Smooth muscle cell (in vitro differentiated cells): ENCODE results near the gene NOG. TPM values are rescaled to one million over a fixed set of nuclear protein-coding genes. Genes with fewer than 3 reads are reported as not detected.

Experiments
- DNase-seq: peaks from one replicate; lab custom pipeline; 2025; ENCODE audit not compliant: unreplicated experiment; lab: John Stamatoyannopoulos, UW
- H2AFZ ChIP-seq: fragments of 200-600 bp; sonication (generic); 2 replicates; pipeline ENCODE4 v1.6.0; 2016; ENCODE audit warnings: antibody characterized with exemption, low read depth, mild to moderate bottlenecking
- H3F3A ChIP-seq: fragments of 200-600 bp; sonication (generic); 2 replicates; pipeline ENCODE4 v1.6.0; 2017; ENCODE audit warnings: antibody characterized with exemption, low read depth
- H3K27ac ChIP-seq: fragments of 200-600 bp; sonication (generic); 2 replicates; pipeline ENCODE4 v1.5.1; 2016; ENCODE audit warnings: low read depth, mild to moderate bottlenecking
- H3K27me3 ChIP-seq: fragments of 200-600 bp; sonication (generic); 2 replicates; pipeline ENCODE4 v1.6.1; 2016; ENCODE audit warnings: low read depth, mild to moderate bottlenecking
- H3K36me3 ChIP-seq: fragments of 200-600 bp; sonication (generic); 2 replicates; pipeline ENCODE4 v1.5.1; 2016; ENCODE audit warnings: low read depth
- H3K4me1 ChIP-seq: fragments of 200-600 bp; sonication (generic); 2 replicates; pipeline ENCODE4 v1.5.1; 2016; ENCODE audit warnings: low read depth
- H3K4me2 ChIP-seq: fragments of 200-600 bp; sonication (generic); 2 replicates; pipeline ENCODE4 v1.6.0; 2016; ENCODE audit warnings: mild to moderate bottlenecking
- H3K4me3 ChIP-seq: fragments of 200-600 bp; sonication (generic); 2 replicates; pipeline ENCODE4 v1.5.1; 2016; ENCODE audit warnings: mild to moderate bottlenecking
- H3K79me2 ChIP-seq: fragments of 200-600 bp; sonication (generic); 2 replicates; pipeline ENCODE4 v1.6.0; 2016; ENCODE audit warnings: low read depth, mild to moderate bottlenecking
- H3K9ac ChIP-seq: fragments of 200-600 bp; sonication (generic); 2 replicates; pipeline ENCODE4 v1.6.0; 2016; ENCODE audit warnings: low read depth
- H3K9me3 ChIP-seq: fragments of 200-600 bp; sonication (generic); replicated peaks from 2 replicates; pipeline ENCODE4 v1.5.1; 2016; ENCODE audit warnings: low read depth
- H4K20me1 ChIP-seq: fragments of 200-600 bp; sonication (generic); 2 replicates; pipeline ENCODE4 v1.6.0; 2016; ENCODE audit warnings: low read depth
- CTCF ChIP-seq: fragments of 200-600 bp; sonication (generic); IDR thresholded peaks from 2 replicates; pipeline ENCODE4 v1.5.1; 2017; ENCODE audit warnings: borderline replicate concordance, mild to moderate bottlenecking, antibody characterized with exemption; ENCODE audit not compliant: insufficient read depth, poor library complexity, severe bottlenecking
- WGBS: methylation state at CpG from one replicate; pipeline ENCODE4 v1.1.7; 2016; ENCODE audit warnings: low lambda C conversion rate; 5-methylcytosine and 5-hydroxymethylcytosine counted together
- polyA plus RNA-seq: library from polyadenylated mRNA; unstranded; fragments of >200 nt; fragmentation: Nextera tagmentation; extraction: Ambion mirVana; gene quantifications from 2 replicates; pipeline ENCODE4 v1.2.1, GENCODE V29; 2016
- total RNA-seq: library from RNA; depleted of rRNA; stranded (reverse); fragments of >200 nt; gene quantifications from 2 replicates; pipeline ENCODE4 v1.2.3, GENCODE V29; 2014

The NOG gene
- total and polyA plus RNA-seq, 2 experiments from 2014 or later: 4.6 to 7.7 TPM

- H3K9me3 ChIP-seq: no peaks in the 10 kb centered on the region
- no peak overlapping the region for H2AFZ ChIP-seq
- no peaks in the 10 kb centered on the region for H3K79me2 ChIP-seq
- no peak for DNase-seq
- WGBS: 83% methylated on average over 3 of the region's 3 CpGs
- H3K4me2 ChIP-seq: no peak overlapping the region
- H3K4me1 ChIP-seq: no peaks in the 10 kb centered on the region
- H3K4me3 ChIP-seq: no peak overlapping the region
- H3K9ac ChIP-seq: no peak overlapping the region
- TF ChIP-seq CTCF: no peak
- H3K27ac ChIP-seq: no peak overlapping the region
- H4K20me1 ChIP-seq: no peaks in the 10 kb centered on the region
- no peaks in the 10 kb centered on the region for H3K36me3 ChIP-seq
- H3K27me3 ChIP-seq: no peaks in the 10 kb centered on the region
- no peaks in the 10 kb centered on the region for H3F3A ChIP-seq
These were observed 42.8 kb downstream of the NOG start for GRCh38 chr17:56636265-56636664.

GRCh38 chr17:56637254-56637653, 43.8 kb downstream of the NOG start:
- Histone ChIP-seq H3K9ac (no peak overlapping the region), H3K4me2 (no peak overlapping the region), H3K27ac (no peak overlapping the region), H3K36me3 (no peaks in the 10 kb centered on the region), H3K9me3 (no peaks in the 10 kb centered on the region), H3K27me3 (no peaks in the 10 kb centered on the region), H3K79me2 (no peaks in the 10 kb centered on the region), H3K4me3 (no peak overlapping the region), H3K4me1 (no peaks in the 10 kb centered on the region), H3F3A (no peaks in the 10 kb centered on the region), H4K20me1 (no peaks in the 10 kb centered on the region), H2AFZ (no peak overlapping the region)
- WGBS: 93% methylated on average over 8 of the region's 8 CpGs
- TF ChIP-seq CTCF: no peak
- DNase-seq: no peak

GRCh38 chr17:56638591-56639051, 45.1 kb downstream of the NOG start:
- Histone ChIP-seq H3K4me2 (no peak overlapping the region), H4K20me1 (no peaks in the 10 kb centered on the region), H3K27ac (no peak overlapping the region), H3K9me3 (no peaks in the 10 kb centered on the region), H3F3A (no peaks in the 10 kb centered on the region), H3K4me3 (no peak overlapping the region), H2AFZ (no peak overlapping the region), H3K27me3 (no peaks in the 10 kb centered on the region), H3K36me3 (no peaks in the 10 kb centered on the region), H3K9ac (no peak overlapping the region), H3K79me2 (no peaks in the 10 kb centered on the region), H3K4me1 (no peaks in the 10 kb centered on the region)
- no peak for DNase-seq
- WGBS: 85% methylated on average over 11 of the region's 11 CpGs
- no peak for TF ChIP-seq CTCF

GRCh38 chr17:56639517-56639916, 46.0 kb downstream of the NOG start:
- Histone ChIP-seq H3F3A (no peaks in the 10 kb centered on the region), H4K20me1 (no peaks in the 10 kb centered on the region), H3K9ac (no peak overlapping the region), H3K4me1 (no peaks in the 10 kb centered on the region), H2AFZ (no peak overlapping the region), H3K36me3 (no peaks in the 10 kb centered on the region), H3K27me3 (no peaks in the 10 kb centered on the region), H3K4me2 (no peak overlapping the region), H3K79me2 (no peaks in the 10 kb centered on the region), H3K9me3 (no peaks in the 10 kb centered on the region), H3K4me3 (no peak overlapping the region), H3K27ac (no peak overlapping the region)
- TF ChIP-seq CTCF: no peak
- 90% methylated on average over 6 of the region's 6 CpGs for WGBS
- DNase-seq: no peak
